A549 (cell line): ENCODE measurements around the gene NPPA. TPM values are rescaled to one million over a fixed set of nuclear protein-coding genes. Genes with fewer than 3 reads are reported as not detected.
A peak's percentile ranks its signal among the peaks of the same experiment; 100 is the strongest.

Source experiments
- ATAC-seq, 2 experiments: fragments of 200-7000 bp in 1 of 2; fragments of >200 bp in 1 of 2; cut with Nextera tagmentation in 1 of 2; cut with Tn5 transposase in 1 of 2; 3 replicates each; pipeline versions ENCODE4 v1.8.0 to v1.9.1; 2018 to 2020; ENCODE audit warnings: mild to moderate bottlenecking in 1 of 2, moderate library complexity in 1 of 2
- CTCF ChIA-PET: fragments of 300-600 bp; sonication (Branson Sonifier 250); formaldehyde crosslinking; extraction: SDS; loops from one replicate; lab custom pipeline; 2021; ENCODE audit warnings: antibody characterized with exemption, inconsistent platforms; lab: Yijun Ruan, JAX
- POLR2A ChIA-PET: fragments of 350-600 bp; formaldehyde crosslinking; extraction: SDS; loops from one replicate; lab custom pipeline; 2021; ENCODE audit warnings: antibody characterized with exemption, inconsistent platforms; lab: Yijun Ruan, JAX
- DNase-seq, 2 experiments: peaks; one replicate each; pipeline versions ENCODE4 v3.0.0 to v3.0.0-alpha.2; 2011 to 2016; ENCODE audit warnings: low read depth in 1 of 2, low spot score in 1 of 2
- FAIRE-seq: peaks from 2 replicates; lab custom pipeline; 2011; peaks lifted over from hg19 to GRCh38; lab: Jason Lieb, UNC
- H3K27ac ChIP-seq, 2 experiments: fragments of >200 bp; sonication (Bioruptor Twin); formaldehyde crosslinking; 3 replicates each; pipeline ENCODE4 v1.5.1; 2016 to 2017
- H3K4me1 ChIP-seq: fragments of >200 bp; sonication (Bioruptor Twin); formaldehyde crosslinking; 3 replicates; pipeline ENCODE4 v1.6.1; 2016
- H3K4me2 ChIP-seq: fragments of >200 bp; sonication (Bioruptor Twin); formaldehyde crosslinking; 3 replicates; pipeline ENCODE4 v1.6.1; 2016
- H3K4me3 ChIP-seq: fragments of >200 bp; sonication (Bioruptor Twin); formaldehyde crosslinking; 3 replicates; pipeline ENCODE4 v1.5.1; 2016
- H3K9me3 ChIP-seq: fragments of >200 bp; sonication (Bioruptor Twin); formaldehyde crosslinking; 3 replicates; pipeline ENCODE4 v1.6.1; 2016
- CHD2 ChIP-seq: fragments of 150-350 bp; IDR thresholded peaks from 2 replicates; pipeline ENCODE4 v1.6.1; 2014; ENCODE audit warnings: low read length; ENCODE audit not compliant: partially characterized antibody
- EHF ChIP-seq: fragments of 250-450 bp; sonication (Bioruptor Pico); IDR thresholded peaks from 2 replicates; pipeline ENCODE4 v1.5.0; 2020; ENCODE audit warnings: mild to moderate bottlenecking
- EHMT2 ChIP-seq: fragments of 200-600 bp; sonication (generic); IDR thresholded peaks from 2 replicates; pipeline ENCODE4 v1.6.1; 2016; ENCODE audit warnings: antibody characterized with exemption, low read depth, mild to moderate bottlenecking, moderate library complexity
- ESRRA ChIP-seq: fragments of 150-350 bp; IDR thresholded peaks from 2 replicates; pipeline ENCODE4 v1.6.1; 2014; ENCODE audit warnings: mild to moderate bottlenecking, low read length, borderline replicate concordance
- GATA3 ChIP-seq: IDR thresholded peaks from 2 replicates; pipeline ENCODE4 v1.6.1; 2012; ENCODE audit warnings: borderline replicate concordance
- HOXA7 ChIP-seq: fragments of 250-450 bp; sonication (Bioruptor Pico); IDR thresholded peaks from 2 replicates; pipeline ENCODE4 v1.5.0; 2020; ENCODE audit warnings: mild to moderate bottlenecking, moderate library complexity
- JUN ChIP-seq, 2 experiments: fragments of >200 bp; sonication (Bioruptor Twin); formaldehyde crosslinking; IDR thresholded peaks; 2 replicates in 1 of 2; 3 replicates in 1 of 2; pipeline ENCODE4 v1.6.1; 2016 to 2017
- KDM1A ChIP-seq: fragments of 200-600 bp; sonication (generic); IDR thresholded peaks from 2 replicates; pipeline ENCODE4 v1.6.1; 2016; ENCODE audit warnings: low read depth, mild to moderate bottlenecking
- KDM5A ChIP-seq: fragments of 200-600 bp; sonication (generic); IDR thresholded peaks from 2 replicates; pipeline ENCODE4 v1.6.1; 2016; ENCODE audit warnings: antibody characterized with exemption, mild to moderate bottlenecking
- MAFK ChIP-seq: fragments of 450-650 bp; IDR thresholded peaks from 2 replicates; pipeline ENCODE4 v1.6.1; 2014; ENCODE audit not compliant: partially characterized antibody
- PHF8 ChIP-seq: fragments of 200-600 bp; sonication (generic); IDR thresholded peaks from 2 replicates; pipeline ENCODE4 v1.6.1; 2016; ENCODE audit warnings: low read depth, mild to moderate bottlenecking, antibody characterized with exemption, moderate library complexity, borderline replicate concordance
- RARB ChIP-seq: fragments of 250-450 bp; sonication (Bioruptor Pico); IDR thresholded peaks from 2 replicates; pipeline ENCODE4 v1.8.0; 2021; ENCODE audit warnings: mild to moderate bottlenecking, moderate library complexity
- RCOR1 ChIP-seq: fragments of 150-350 bp; IDR thresholded peaks from 2 replicates; pipeline ENCODE4 v1.6.1; 2014; ENCODE audit warnings: antibody characterized with exemption, low read length, low read depth
- SREBF2 ChIP-seq: fragments of 450-650 bp; IDR thresholded peaks from 2 replicates; pipeline ENCODE4 v1.6.1; 2014; ENCODE audit warnings: mild to moderate bottlenecking, moderate library complexity
- TP53 ChIP-seq: fragments of 250-450 bp; sonication (Bioruptor Pico); IDR thresholded peaks from 2 replicates; pipeline ENCODE4 v1.5.0; 2021; ENCODE audit warnings: mild to moderate bottlenecking, moderate library complexity
- ZNF302 ChIP-seq: fragments of 250-450 bp; sonication (Bioruptor Pico); IDR thresholded peaks from 2 replicates; pipeline ENCODE4 v1.9.0; 2021; ENCODE audit warnings: inconsistent platforms, mild to moderate bottlenecking, moderate library complexity
- WGBS: methylation state at CpG from one replicate; pipeline ENCODE4 v1.1.6; 2017; ENCODE audit errors: missing lambda C conversion rate; 5-methylcytosine and 5-hydroxymethylcytosine counted together
- polyA plus RNA-seq, 4 experiments: library from polyadenylated mRNA; depleted of rRNA in 3 of 4; stranded (reverse); fragments of >200 nt; fragmentation: RNase III in 1 of 4; extraction: RNeasy Plus Mini Kit Qiagen cat#74134 plus additional on column Dnase treatment in 1 of 4; gene quantifications; 2 replicates in 3 of 4; 3 replicates in 1 of 4; pipeline ENCODE4 v1.2.3, GENCODE V29; 2011 to 2017
- TF ChIP-seq, protein P1 (sequence below): fragments of 250-450 bp; sonication (Bioruptor Pico); IDR thresholded peaks from 2 replicates; pipeline ENCODE4 v1.5.0; 2020; ENCODE audit warnings: low read depth, mild to moderate bottlenecking, moderate library complexity
- TF ChIP-seq, protein P2 (sequence below): fragments of 150-350 bp; IDR thresholded peaks from 2 replicates; pipeline ENCODE4 v1.6.1; 2014; ENCODE audit warnings: low read depth, mild to moderate bottlenecking, low read length
- TF ChIP-seq, protein P3 (sequence below): IDR thresholded peaks from 2 replicates; pipeline ENCODE4 v1.6.1; 2012
- TF ChIP-seq, protein P4 (sequence below): IDR thresholded peaks from 2 replicates; pipeline ENCODE4 v1.6.1; 2012; ENCODE audit warnings: low read depth, borderline replicate concordance

NPPA gene
- polyA plus RNA-seq, 2 of the 4 experiments (the other 2 are of a cell fraction), result not detected

DNA sequence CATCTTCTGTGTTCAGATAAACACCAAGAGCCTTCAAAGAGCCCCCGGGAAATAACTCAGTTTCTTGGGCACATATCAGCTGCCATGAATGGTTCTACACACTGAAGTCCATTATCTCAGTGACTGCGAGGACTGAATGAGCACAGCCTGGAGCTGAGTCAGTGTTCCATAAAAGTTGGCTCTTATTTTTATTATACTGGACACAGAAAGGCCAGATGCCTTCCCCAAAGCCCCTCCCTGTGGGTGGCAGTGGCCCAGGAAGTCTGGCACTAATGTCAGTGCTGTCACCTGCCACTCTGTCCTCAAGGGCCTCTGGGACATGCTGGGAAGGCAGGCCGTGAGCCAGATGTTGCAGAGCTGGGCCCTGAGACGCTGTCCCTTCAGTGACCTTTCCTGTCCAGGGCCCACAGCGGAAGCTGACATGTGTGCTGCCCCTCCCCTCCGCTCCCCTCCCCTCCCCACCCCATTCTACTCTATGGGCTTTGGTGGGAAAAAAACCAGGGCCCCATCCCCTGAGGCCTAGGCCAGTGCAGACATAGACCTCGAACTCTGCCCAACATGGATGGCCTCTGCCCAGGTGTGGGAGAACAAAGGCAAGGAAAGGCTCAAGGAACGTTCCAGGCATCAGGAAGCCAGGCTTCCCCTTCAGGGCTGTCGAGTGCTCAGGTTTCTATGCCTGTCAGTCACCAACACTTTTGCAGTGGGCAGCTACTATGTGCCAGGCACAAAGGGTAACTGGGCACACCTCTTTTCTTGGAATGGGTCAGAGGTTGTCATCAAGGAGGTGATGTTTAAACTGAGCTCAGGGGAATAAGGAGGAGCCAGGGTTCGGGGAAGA is 33.5 kb upstream of the NPPA start (continued):
- TF ChIP-seq, protein P1, sequence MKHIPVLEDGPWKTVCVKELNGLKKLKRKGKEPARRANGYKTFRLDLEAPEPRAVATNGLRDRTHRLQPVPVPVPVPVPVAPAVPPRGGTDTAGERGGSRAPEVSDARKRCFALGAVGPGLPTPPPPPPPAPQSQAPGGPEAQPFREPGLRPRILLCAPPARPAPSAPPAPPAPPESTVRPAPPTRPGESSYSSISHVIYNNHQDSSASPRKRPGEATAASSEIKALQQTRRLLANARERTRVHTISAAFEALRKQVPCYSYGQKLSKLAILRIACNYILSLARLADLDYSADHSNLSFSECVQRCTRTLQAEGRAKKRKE, result no peak
- TF ChIP-seq, protein P2, sequence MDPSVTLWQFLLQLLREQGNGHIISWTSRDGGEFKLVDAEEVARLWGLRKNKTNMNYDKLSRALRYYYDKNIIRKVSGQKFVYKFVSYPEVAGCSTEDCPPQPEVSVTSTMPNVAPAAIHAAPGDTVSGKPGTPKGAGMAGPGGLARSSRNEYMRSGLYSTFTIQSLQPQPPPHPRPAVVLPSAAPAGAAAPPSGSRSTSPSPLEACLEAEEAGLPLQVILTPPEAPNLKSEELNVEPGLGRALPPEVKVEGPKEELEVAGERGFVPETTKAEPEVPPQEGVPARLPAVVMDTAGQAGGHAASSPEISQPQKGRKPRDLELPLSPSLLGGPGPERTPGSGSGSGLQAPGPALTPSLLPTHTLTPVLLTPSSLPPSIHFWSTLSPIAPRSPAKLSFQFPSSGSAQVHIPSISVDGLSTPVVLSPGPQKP, result no peak
- TF ChIP-seq TP53, result no peak

DNA sequence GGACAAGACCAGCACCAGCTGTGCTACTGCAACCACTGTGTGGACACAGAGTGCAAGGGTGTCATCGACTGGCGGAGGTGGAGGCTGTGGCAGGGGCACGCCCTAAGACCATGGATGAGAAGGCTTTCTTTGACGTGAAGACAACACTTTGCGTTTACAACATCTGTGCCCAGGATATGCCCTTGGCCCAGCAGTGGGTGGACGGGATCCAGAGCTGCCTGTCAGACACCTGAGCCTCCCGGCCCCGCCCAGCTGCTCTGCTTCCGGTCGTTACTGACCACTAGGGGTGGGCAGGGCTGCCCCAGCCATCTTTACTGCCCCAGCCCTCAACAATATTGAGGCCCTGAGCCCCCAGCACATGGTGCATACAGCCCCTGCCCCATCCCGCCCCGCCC is 32.6 kb upstream of the NPPA start:
- ChIA-PET POLR2A (interaction anchor here (0.6 kb wide), 2 partner anchors 28 to 34 kb away, joined by 6 to 7 read pairs; no protein-coding TSS in a partner anchor), CTCF (interaction anchor here (0.6 to 3.9 kb wide), 3 partner anchors 12 to 88 kb away, joined by 3 to 15 read pairs (median 13); no protein-coding TSS in a partner anchor)
- H3K4me2 ChIP-seq, result no peak overlapping the region
- H3K27ac ChIP-seq, result no peak overlapping the region
- ATAC-seq (peak in 1 of 2 experiments; percentile 30; a peak in 1 of 6 replicates), DNase-seq (no peak), FAIRE-seq (no peak)
- H3K9me3 ChIP-seq, result no peaks in the 10 kb centered on the region
- no peaks in the 10 kb centered on the region for H3K4me1 ChIP-seq
- 67% methylated on average over 1 of the region's 12 CpGs for WGBS
- no peak overlapping the region for H3K4me3 ChIP-seq
- TF ChIP-seq KDM1A (no peak), SREBF2 (no peak), GATA3 (no peak), KDM5A (no peak), ZNF302 (no peak), PHF8 (no peak), ESRRA (no peak), EHF (CRISPR knock-in tag) (no peak)
- TF ChIP-seq, protein P2, result no peak

DNA sequence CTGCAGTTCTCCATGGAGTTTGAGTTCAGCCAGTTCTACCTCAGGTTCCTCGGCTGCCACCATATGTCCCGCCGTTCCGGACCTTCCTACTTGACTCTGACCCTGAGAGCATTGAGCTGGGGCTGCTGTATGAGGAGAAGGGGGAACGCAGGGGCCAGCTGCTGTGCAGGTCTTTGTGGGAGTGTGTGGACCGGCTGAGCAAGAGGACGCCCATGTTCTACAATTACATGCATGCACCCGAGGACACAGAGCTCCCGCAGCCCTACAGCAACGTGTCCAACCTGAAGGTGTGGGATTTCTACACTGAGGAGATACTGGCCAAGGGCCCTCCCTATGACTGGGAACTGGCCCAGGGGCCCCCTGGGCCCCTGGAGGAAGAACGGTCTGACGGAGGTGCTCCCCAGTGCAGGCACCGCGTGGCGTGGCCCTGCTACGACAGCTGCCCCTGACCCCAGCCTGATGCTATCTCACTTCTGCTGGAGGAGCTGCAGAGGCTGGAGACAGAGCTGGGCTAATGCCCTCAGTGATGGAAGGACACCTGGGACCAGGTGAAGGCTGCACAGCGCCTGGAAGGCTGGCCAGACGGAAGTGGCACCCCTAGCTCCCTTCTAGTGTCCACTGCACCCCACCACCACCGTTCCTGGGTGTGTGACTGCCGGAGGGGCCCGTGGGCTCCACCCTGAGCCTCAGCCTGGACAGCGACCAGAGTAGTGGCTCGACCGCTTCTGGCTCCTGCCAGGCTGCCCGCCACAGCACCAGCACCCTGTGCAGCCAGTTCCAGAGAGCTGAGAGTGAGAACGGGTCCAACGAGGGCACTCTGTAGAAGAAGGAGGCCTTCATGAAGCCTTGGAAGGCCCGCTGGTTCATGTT is 32.0 kb upstream of the NPPA start:
- 45% methylated on average over 12 of the region's 28 CpGs for WGBS
- ChIA-PET POLR2A (interaction anchor here (0.6 kb wide), 1 partner anchor 33 kb away, joined by 7 read pairs; no protein-coding TSS in a partner anchor), CTCF (interaction anchor here (0.6 to 3.9 kb wide), 5 partner anchors 11 to 88 kb away, joined by 3 to 15 read pairs (median 5); no protein-coding TSS in a partner anchor)
- Histone ChIP-seq H3K9me3 (no peaks in the 10 kb centered on the region), H3K27ac (no peak overlapping the region), H3K4me2 (no peak overlapping the region), H3K4me1 (no peaks in the 10 kb centered on the region), H3K4me3 (no peak overlapping the region)
- no peak; a peak in 1 of 6 replicates for ATAC-seq
- no peak for FAIRE-seq
- TF ChIP-seq HOXA7 (CRISPR knock-in tag) (no peak), RARB (CRISPR knock-in tag) (no peak), MAFK (no peak), GATA3 (no peak), EHMT2 (no peak), JUN (IDR thresholded peaks at IDR 0.05) (no peak), CHD2 (no peak), RCOR1 (no peak)
- TF ChIP-seq, protein P3, sequence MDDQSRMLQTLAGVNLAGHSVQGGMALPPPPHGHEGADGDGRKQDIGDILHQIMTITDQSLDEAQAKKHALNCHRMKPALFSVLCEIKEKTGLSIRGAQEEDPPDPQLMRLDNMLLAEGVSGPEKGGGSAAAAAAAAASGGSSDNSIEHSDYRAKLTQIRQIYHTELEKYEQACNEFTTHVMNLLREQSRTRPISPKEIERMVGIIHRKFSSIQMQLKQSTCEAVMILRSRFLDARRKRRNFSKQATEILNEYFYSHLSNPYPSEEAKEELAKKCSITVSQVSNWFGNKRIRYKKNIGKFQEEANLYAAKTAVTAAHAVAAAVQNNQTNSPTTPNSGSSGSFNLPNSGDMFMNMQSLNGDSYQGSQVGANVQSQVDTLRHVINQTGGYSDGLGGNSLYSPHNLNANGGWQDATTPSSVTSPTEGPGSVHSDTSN, result no peak
- TF ChIP-seq, protein P4, sequence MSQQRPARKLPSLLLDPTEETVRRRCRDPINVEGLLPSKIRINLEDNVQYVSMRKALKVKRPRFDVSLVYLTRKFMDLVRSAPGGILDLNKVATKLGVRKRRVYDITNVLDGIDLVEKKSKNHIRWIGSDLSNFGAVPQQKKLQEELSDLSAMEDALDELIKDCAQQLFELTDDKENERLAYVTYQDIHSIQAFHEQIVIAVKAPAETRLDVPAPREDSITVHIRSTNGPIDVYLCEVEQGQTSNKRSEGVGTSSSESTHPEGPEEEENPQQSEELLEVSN, result no peak
- DNase-seq, result no peak
